ENCODE results near the gene TUBGCP4.

The TUBGCP4 gene

GRCh38 chr15:43420435-43420834 lies 49.5 kb downstream of the TUBGCP4 start:
- no peak overlapping the region for H3K27ac ChIP-seq
- TF ChIP-seq CTCF (IDR thresholded peaks at IDR 0.05; ENCODE audit: low read depth, low read length, missing control alignments): no peak
- in situ Hi-C loops (cut with HindIII; ENCODE audit: low pct_ligation_motif_present, low sequenced_read_pairs): no loop called here
- peaks cover 54% of the 10 kb centered on the region for H3K36me3 ChIP-seq (replicated peaks)
- DNase-seq: no peak
- H3K27me3 ChIP-seq (replicated peaks): no peaks in the 10 kb centered on the region
- no peak overlapping the region for H3K4me3 ChIP-seq (ENCODE audit: low read depth, low read length)

GRCh38 chr15:43420876-43421275 lies 50.0 kb downstream of the TUBGCP4 start:
- H3K27ac ChIP-seq: no peak overlapping the region
- no peak for TF ChIP-seq CTCF (IDR thresholded peaks at IDR 0.05; ENCODE audit: low read depth, low read length, missing control alignments)
- H3K27me3 ChIP-seq (replicated peaks): no peaks in the 10 kb centered on the region
- in situ Hi-C loops (cut with HindIII; ENCODE audit: low pct_ligation_motif_present, low sequenced_read_pairs): no loop called here
- no peak for DNase-seq
- H3K4me3 ChIP-seq (ENCODE audit: low read depth, low read length): no peak overlapping the region
- H3K36me3 ChIP-seq (replicated peaks): peaks cover 50% of the 10 kb centered on the region

- peaks cover 47% of the 10 kb centered on the region for H3K36me3 ChIP-seq (replicated peaks)
- TF ChIP-seq CTCF (IDR thresholded peaks at IDR 0.05; ENCODE audit: low read depth, low read length, missing control alignments): no peak
- no peak for DNase-seq
Measured at GRCh38 chr15:43423793-43424192, 52.9 kb downstream of the TUBGCP4 start.

GRCh38 chr15:43429687-43430086 lies 58.8 kb downstream of the TUBGCP4 start:
- Histone ChIP-seq H3K4me3 (ENCODE audit: low read depth, low read length) (no peak overlapping the region), H3K27me3 (replicated peaks) (no peaks in the 10 kb centered on the region), H3K27ac (no peak overlapping the region), H3K36me3 (replicated peaks) (peaks cover 30% of the 10 kb centered on the region)
- no peak for TF ChIP-seq CTCF (IDR thresholded peaks at IDR 0.05; ENCODE audit: low read depth, low read length, missing control alignments)
- DNase-seq: no peak
- in situ Hi-C loops (cut with HindIII; ENCODE audit: low pct_ligation_motif_present, low sequenced_read_pairs): no loop called here

More at GRCh38 chr15:43423793-43424192, 52.9 kb downstream of the TUBGCP4 start:
- Histone ChIP-seq H3K4me3 (ENCODE audit: low read depth, low read length) (no peak overlapping the region), H3K27ac (no peak overlapping the region), H3K27me3 (replicated peaks) (no peaks in the 10 kb centered on the region)
- in situ Hi-C loops (cut with HindIII; ENCODE audit: low pct_ligation_motif_present, low sequenced_read_pairs): no loop called here

- peaks cover 17% of the 10 kb centered on the region for H3K36me3 ChIP-seq (replicated peaks)
- TF ChIP-seq CTCF (IDR thresholded peaks at IDR 0.05; ENCODE audit: low read depth, low read length, missing control alignments): no peak
- DNase-seq: no peak
- H3K27ac ChIP-seq: no peak overlapping the region
- no peaks in the 10 kb centered on the region for H3K27me3 ChIP-seq (replicated peaks)
- no peak overlapping the region for H3K4me3 ChIP-seq (ENCODE audit: low read depth, low read length)
- in situ Hi-C loops (cut with HindIII; ENCODE audit: low pct_ligation_motif_present, low sequenced_read_pairs): no loop called here
Measured at GRCh38 chr15:43433165-43433564, 62.3 kb downstream of the TUBGCP4 start.

- Histone ChIP-seq H3K4me3 (ENCODE audit: low read depth, low read length) (no peak overlapping the region), H3K27ac (no peak overlapping the region), H3K27me3 (replicated peaks) (no peaks in the 10 kb centered on the region), H3K36me3 (replicated peaks) (peaks cover 17% of the 10 kb centered on the region)
- DNase-seq: no peak
- in situ Hi-C loops (cut with HindIII; ENCODE audit: low pct_ligation_motif_present, low sequenced_read_pairs): no loop called here
- no peak for TF ChIP-seq CTCF (IDR thresholded peaks at IDR 0.05; ENCODE audit: low read depth, low read length, missing control alignments)
Measured at GRCh38 chr15:43433661-43434303, 62.9 kb downstream of the TUBGCP4 start.
